Tibial nerve (tissue), 4 donors: Measurements from ENCODE around the gene FCRLB.

ENCODE experiments used
- EP300 ChIP-seq, 2 donors: sonication (generic); formaldehyde crosslinking; IDR thresholded peaks; one replicate each; pipeline ENCODE4 v1.6.1; 2017; ENCODE audit warnings: antibody characterized with exemption in 2 of 2, mild to moderate bottlenecking in 1 of 2
- POLR2A ChIP-seq, 2 donors: fragments of 450-650 bp; IDR thresholded peaks; one replicate each; pipeline ENCODE4 v1.6.1; 2017; ENCODE audit warnings: antibody characterized with exemption in 2 of 2, mild to moderate bottlenecking in 2 of 2, moderate library complexity in 2 of 2
- TF ChIP-seq, protein P1 (sequence below), 5 experiments: fragments of 200-600 bp in 3 of 5; fragments of 450-650 bp in 2 of 5; sonication (generic) in 3 of 5; IDR thresholded peaks; one replicate each; pipeline ENCODE4 v1.5.1; 2016 to 2019; ENCODE audit warnings: antibody characterized with exemption in 5 of 5, mild to moderate bottlenecking in 3 of 5, moderate library complexity in 2 of 5

DNA sequence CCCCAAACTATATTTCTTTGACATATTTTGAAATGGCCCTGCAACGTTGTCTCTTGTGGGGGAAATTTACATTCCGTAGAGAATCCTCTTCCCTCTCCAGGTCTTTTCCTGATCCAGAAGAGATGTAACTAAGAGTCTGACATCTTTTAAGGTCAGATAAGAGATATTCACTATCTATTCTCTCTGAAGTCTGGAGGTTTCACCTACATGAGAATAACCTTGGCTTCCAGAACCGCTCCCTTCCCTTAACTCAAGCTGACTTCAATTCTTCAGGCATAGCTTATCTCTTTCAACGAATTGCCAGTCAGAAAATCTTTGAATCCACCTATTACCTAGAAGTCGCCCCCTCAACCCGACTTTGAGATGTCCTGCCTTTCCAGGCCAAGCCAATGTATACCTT is 9.9 kb downstream of the FCRLB start:
- TF ChIP-seq, protein P1, sequence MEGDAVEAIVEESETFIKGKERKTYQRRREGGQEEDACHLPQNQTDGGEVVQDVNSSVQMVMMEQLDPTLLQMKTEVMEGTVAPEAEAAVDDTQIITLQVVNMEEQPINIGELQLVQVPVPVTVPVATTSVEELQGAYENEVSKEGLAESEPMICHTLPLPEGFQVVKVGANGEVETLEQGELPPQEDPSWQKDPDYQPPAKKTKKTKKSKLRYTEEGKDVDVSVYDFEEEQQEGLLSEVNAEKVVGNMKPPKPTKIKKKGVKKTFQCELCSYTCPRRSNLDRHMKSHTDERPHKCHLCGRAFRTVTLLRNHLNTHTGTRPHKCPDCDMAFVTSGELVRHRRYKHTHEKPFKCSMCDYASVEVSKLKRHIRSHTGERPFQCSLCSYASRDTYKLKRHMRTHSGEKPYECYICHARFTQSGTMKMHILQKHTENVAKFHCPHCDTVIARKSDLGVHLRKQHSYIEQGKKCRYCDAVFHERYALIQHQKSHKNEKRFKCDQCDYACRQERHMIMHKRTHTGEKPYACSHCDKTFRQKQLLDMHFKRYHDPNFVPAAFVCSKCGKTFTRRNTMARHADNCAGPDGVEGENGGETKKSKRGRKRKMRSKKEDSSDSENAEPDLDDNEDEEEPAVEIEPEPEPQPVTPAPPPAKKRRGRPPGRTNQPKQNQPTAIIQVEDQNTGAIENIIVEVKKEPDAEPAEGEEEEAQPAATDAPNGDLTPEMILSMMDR (IDR thresholded peaks at IDR 0.05), result no peak
- no peak for TF ChIP-seq POLR2A (IDR thresholded peaks at IDR 0.05)
- TF ChIP-seq EP300 (IDR thresholded peaks at IDR 0.05), result no peak
